Measurements from ENCODE around the gene LHFPL2.
"Not testable (repeated sequence)": the region's sequence is repeated elsewhere in the genome, so short reads cannot be mapped to it uniquely, and the experiment has no call there.

The LHFPL2 gene

GRCh38 chr5:78666975-78667374 is 18.4 kb upstream of the LHFPL2 start:
- not testable (repeated sequence) for DNase-seq (ENCODE audit: low read depth, low spot score)

GRCh38 chr5:78666041-78666444 is 17.5 kb upstream of the LHFPL2 start:
- peak; percentile 86 for DNase-seq (ENCODE audit: low read depth, low spot score)

- DNase-seq (ENCODE audit: low read depth, low spot score) = no peak
Observed at GRCh38 chr5:78665534-78665933, 17.0 kb upstream of the LHFPL2 start.

GRCh38 chr5:78662323-78662722 is 13.8 kb upstream of the LHFPL2 start:
- DNase-seq (ENCODE audit: low read depth, low spot score) = no peak

GRCh38 chr5:78661691-78662090 is 13.1 kb upstream of the LHFPL2 start:
- DNase-seq (ENCODE audit: low read depth, low spot score) = no peak

GRCh38 chr5:78661044-78661443 is 12.5 kb upstream of the LHFPL2 start:
- no peak for DNase-seq (ENCODE audit: low read depth, low spot score)

- no peak for DNase-seq (ENCODE audit: low read depth, low spot score)
Observed at GRCh38 chr5:78660401-78660800, 11.8 kb upstream of the LHFPL2 start.

- no peak for DNase-seq (ENCODE audit: low read depth, low spot score)
Observed at GRCh38 chr5:78659714-78660113, 11.1 kb upstream of the LHFPL2 start.

GRCh38 chr5:78659114-78659513 is 10.5 kb upstream of the LHFPL2 start:
- DNase-seq (ENCODE audit: low read depth, low spot score) = no peak

GRCh38 chr5:78657201-78657600 is 8.6 kb upstream of the LHFPL2 start:
- no peak for DNase-seq (ENCODE audit: low read depth, low spot score)

GRCh38 chr5:78655746-78656290 is 7.2 kb upstream of the LHFPL2 start:
- no peak for DNase-seq (ENCODE audit: low read depth, low spot score)

GRCh38 chr5:78654386-78654785 is 5.8 kb upstream of the LHFPL2 start:
- DNase-seq (ENCODE audit: low read depth, low spot score) = no peak

GRCh38 chr5:78653681-78654366 is 5.3 kb upstream of the LHFPL2 start:
- no peak for DNase-seq (ENCODE audit: low read depth, low spot score)

GRCh38 chr5:78653031-78653430 is 4.5 kb upstream of the LHFPL2 start:
- no peak for DNase-seq (ENCODE audit: low read depth, low spot score)

GRCh38 chr5:78651468-78651867 is 2.9 kb upstream of the LHFPL2 start:
- no peak for DNase-seq (ENCODE audit: low read depth, low spot score)

- DNase-seq (ENCODE audit: low read depth, low spot score) = no peak
Observed at GRCh38 chr5:78650531-78650930, 2.0 kb upstream of the LHFPL2 start.

- DNase-seq (ENCODE audit: low read depth, low spot score) = no peak
Observed at GRCh38 chr5:78649861-78650496, 1.4 kb upstream of the LHFPL2 start.

- DNase-seq (ENCODE audit: low read depth, low spot score) = no peak
Observed at GRCh38 chr5:78649211-78649695, 681 bp upstream of the LHFPL2 start.

- no peak for DNase-seq (ENCODE audit: low read depth, low spot score)
Observed at GRCh38 chr5:78647838-78648358, 674 bp downstream of the LHFPL2 start.

GRCh38 chr5:78647351-78647818 is 1.2 kb downstream of the LHFPL2 start:
- DNase-seq (ENCODE audit: low read depth, low spot score) = no peak

- DNase-seq (ENCODE audit: low read depth, low spot score) = no peak
Observed at GRCh38 chr5:78644741-78645300, 3.8 kb downstream of the LHFPL2 start.

GRCh38 chr5:78644129-78644528 is 4.4 kb downstream of the LHFPL2 start:
- DNase-seq (ENCODE audit: low read depth, low spot score) = no peak
